UCSD-AML1 (cell line): ENCODE measurements around the gene EDAR.

Source experiments
- DNase-seq: peaks from one replicate; lab custom pipeline; 2025; ENCODE audit not compliant: unreplicated experiment; lab: John Stamatoyannopoulos, UW

EDAR gene

DNA sequence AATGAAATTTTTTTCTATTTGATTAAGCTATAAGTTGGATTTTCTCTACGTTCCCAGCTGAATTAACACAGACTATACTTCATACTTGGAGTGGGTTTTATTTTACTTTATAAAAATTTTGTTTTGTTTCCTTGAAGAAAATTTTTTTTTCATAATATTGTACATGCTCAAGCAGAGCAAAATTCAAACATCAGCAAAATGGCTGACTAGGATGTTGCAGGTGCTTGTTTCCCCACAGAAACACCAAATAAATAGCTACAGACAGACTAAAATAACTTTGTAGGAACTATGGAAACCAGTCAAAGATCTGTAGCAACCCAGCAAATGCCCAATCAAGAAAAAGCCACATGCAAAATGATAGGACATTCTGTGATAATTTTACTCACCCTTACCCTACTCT is 120.1 kb downstream of the EDAR start:
- no peak for DNase-seq

DNA sequence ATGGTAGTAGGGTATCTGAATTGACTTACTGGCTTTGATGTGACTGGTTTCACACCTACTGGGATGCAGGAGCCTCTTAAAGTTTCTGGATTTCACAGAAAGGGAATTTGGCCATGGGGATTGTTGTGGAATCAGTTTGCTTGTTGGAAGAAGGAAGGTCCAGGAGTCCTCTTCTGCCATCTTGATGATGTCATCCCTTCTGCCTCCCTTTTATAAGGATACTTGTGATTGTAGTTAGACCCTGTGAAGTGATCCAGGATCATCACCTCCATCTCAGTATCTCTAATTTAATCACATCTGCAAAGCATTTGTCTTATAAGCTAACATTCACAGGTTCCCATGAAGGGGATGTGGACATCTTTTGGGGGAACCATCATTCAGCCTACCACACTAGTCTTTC is 123.0 kb downstream of the EDAR start:
- DNase-seq: no peak

DNA sequence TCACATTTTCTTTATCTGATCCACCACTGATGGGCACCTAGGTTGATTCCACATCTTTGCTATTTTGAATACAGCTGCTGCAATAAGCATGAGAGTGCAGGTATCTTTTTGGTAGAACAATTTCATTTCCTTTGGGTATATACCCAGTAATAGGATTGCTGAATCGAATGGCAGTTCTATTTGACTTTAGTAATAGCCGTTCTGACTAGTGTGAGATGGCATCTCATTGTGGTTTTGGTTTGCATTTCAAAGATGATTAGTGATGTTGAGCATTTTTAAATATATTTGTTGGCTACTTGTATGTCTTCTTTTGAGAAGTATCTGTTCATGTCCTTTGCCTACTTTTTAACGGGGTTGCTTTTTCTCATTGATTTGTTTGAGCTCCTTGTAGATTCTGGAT is 130.1 kb downstream of the EDAR start:
- DNase-seq: no peak

DNA sequence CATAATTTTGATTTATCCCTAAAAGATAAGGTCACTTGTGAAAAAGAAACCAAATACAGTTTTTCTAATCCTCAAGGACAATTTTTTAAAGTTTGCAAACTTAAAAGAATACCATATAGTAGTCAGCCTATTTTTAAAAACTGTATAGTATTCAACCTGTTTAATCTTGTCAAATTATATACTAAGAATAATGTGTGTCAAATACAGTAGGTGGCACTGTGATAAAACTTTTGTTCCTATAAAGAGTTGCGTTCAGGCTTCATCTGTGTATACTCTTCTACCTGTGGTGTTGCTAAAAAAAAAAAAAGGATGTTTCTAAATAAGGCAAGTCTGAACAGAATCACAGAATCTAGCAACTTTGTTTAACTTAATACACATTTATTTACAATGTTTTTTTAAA is 133.8 kb downstream of the EDAR start:
- no peak for DNase-seq

DNA sequence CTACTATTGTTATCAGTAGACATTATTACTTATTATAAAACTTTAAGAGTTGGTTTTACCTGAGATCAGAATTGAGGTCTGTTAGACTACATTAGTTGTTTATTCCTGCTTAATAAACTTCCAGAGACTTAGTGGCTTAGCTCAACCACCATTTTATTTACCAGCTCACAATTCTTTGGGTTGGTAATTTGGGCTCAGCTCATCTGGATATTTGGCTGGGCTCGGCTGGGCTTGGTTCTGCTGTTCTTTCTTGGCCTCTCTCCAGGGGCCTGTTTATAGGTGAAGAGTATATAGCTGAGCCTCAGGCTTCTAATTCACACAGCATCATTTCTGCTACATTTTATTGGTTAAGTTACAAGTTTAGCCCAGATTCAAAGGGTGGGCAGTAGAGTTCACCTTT is 134.5 kb downstream of the EDAR start:
- DNase-seq: no peak

DNA sequence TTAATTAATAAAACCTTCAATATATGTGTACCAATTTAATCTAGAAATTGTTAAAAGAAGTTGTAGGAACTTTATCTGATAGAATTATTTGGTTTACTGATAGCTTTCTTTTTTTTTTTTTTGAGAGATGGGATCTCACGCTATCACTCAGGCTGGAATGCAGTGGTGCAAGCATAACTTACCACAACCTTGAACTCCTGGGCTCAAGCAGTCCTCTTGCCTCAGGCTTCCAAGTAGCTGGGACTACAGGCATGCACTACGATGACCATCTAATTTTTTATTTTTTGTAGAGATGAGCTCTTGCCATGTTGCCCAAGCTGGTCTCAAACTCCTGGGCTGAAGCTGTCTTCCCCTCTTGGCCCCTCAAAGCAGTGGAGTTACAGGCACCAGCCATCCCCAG is 135.6 kb downstream of the EDAR start:
- DNase-seq: no peak

DNA sequence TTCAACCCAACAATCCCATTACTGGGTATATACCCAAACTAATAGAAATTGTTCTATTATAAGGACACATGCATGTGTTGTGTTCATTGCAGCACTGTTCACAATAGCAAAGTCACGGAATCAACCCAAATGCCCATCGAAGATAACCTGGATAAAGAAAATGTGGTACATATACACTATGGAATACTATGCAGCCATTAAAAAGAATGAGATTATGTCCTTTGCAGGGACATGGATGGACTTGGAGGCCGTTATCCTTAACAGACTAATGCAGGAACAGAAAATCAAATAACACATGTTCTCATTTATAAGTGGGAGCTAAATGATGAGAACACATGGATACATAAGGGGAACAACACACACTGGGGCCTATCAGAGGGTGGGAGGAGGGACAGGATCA is 136.6 kb downstream of the EDAR start:
- no peak for DNase-seq

DNA sequence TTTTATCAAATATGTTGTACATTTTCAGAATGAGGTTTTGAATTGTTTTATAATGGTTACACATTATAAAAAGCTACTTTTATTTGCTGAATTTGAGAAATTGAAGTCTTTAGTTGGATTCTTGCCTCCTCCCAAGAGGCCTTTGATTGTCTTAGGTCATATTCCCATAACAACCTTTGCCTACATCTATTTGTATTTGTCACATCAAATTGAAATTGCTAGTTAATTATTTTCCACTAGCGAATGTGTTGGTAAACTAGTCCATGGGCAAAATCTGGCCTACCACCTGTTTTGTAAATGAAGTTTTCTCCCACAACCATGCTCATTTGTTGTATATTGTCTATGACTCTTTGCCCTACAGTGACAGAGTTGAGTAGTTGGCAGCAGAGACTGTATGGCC is 142.0 kb downstream of the EDAR start:
- DNase-seq: no peak

DNA sequence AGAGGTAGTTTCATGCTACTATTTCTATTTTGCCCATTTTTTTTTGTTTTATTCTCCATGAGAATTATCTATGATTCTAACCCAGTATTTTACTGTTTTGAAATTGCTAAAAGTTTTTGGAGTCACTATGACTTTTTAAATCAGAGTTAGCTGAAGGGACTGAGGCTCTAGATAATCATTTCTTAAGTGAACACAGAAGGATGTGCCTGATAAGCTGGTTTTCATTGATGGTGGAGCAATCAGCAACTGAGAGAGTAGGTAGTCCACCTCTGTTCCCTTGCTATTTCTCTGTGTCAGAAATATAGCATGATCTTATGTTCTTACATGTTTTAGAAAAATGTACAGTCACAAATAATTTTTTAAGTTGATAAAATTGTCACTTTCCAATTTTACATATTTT is 143.1 kb downstream of the EDAR start:
- no peak for DNase-seq
